GM12878 (cell line): ENCODE measurements around the gene CCDC194. TPM values are rescaled to one million over a fixed set of nuclear protein-coding genes. Genes with fewer than 3 reads are reported as not detected.

Experiments
- ATAC-seq: fragments of 200-7000 bp; cut with Tn5 transposase; 3 replicates; pipeline ENCODE4 v1.9.1; 2020; ENCODE audit warnings: mild to moderate bottlenecking, moderate library complexity
- Bru-seq: library from RNA; stranded (reverse); fragments of 400-500 nt; gene quantifications from one replicate; lab custom pipeline; 2021; lab: Mats Ljungman, UMichigan
- BruChase-seq, 2 experiments: library from RNA; stranded (reverse); fragments of 400-500 nt; gene quantifications; one replicate each; lab custom pipeline; 2021; lab: Mats Ljungman, UMichigan
- BruUV-seq: library from RNA; stranded (reverse); fragments of 400-500 nt; replicated peaks from 2 replicates; lab custom pipeline; 2021; lab: Mats Ljungman, UMichigan
- CTCF ChIA-PET: fragments of 300-600 bp; sonication (Branson Sonifier 250); formaldehyde crosslinking; extraction: SDS; loops from one replicate; lab custom pipeline; 2021; ENCODE audit warnings: inconsistent platforms; lab: Yijun Ruan, JAX
- POLR2A ChIA-PET: fragments of 350-600 bp; formaldehyde crosslinking; extraction: SDS; loops from one replicate; lab custom pipeline; 2021; ENCODE audit warnings: inconsistent platforms; lab: Charles Lee
- RAD21 ChIA-PET: fragments of 300-600 bp; sonication (Branson Sonifier 250); formaldehyde crosslinking; loops from one replicate; lab custom pipeline; 2023; ENCODE audit warnings: antibody characterized with exemption; ENCODE audit not compliant: unreplicated experiment; lab: Charles Lee
- SMC1A ChIA-PET: fragments of 300-600 bp; sonication (Branson Sonifier 250); formaldehyde crosslinking; loops from one replicate; lab custom pipeline; 2023; ENCODE audit not compliant: unreplicated experiment, uncharacterized antibody; lab: Charles Lee
- DNase-seq: peaks from one replicate; pipeline ENCODE4 v3.0.0-alpha.2; 2011; ENCODE audit warnings: low read depth, low spot score
- FAIRE-seq: peaks from 3 replicates; lab custom pipeline; 2011; peaks lifted over from hg19 to GRCh38; lab: Jason Lieb, UNC
- H2AFZ ChIP-seq: 2 replicates; pipeline ENCODE4 v1.6.0; 2011; ENCODE audit warnings: low read depth, low read length, control low read depth; ENCODE audit not compliant: control insufficient read depth
- H3K27ac ChIP-seq: 2 replicates; pipeline ENCODE4 v1.5.1; 2011; ENCODE audit warnings: control low read depth; ENCODE audit not compliant: control insufficient read depth, insufficient read depth
- H3K27me3 ChIP-seq, 2 experiments: replicated peaks in 1 of 2; 2 replicates each; pipeline versions ENCODE4 v1.6.0 to v1.6.1; 2011; ENCODE audit warnings: low read length in 1 of 2; ENCODE audit not compliant: control insufficient read depth in 2 of 2, insufficient read depth in 2 of 2
- H3K36me3 ChIP-seq, 2 experiments: 2 replicates each; pipeline ENCODE4 v1.5.1; 2011; ENCODE audit warnings: low read length in 1 of 2; ENCODE audit not compliant: control insufficient read depth in 2 of 2, insufficient read depth in 2 of 2
- H3K4me1 ChIP-seq: 2 replicates; pipeline ENCODE4 v1.6.1; 2011; ENCODE audit warnings: mild to moderate bottlenecking, low read length, moderate library complexity, mixed read lengths; ENCODE audit not compliant: control insufficient read depth, insufficient read depth
- H3K4me2 ChIP-seq: 2 replicates; pipeline ENCODE4 v1.6.0; 2011; ENCODE audit warnings: control low read depth; ENCODE audit not compliant: control insufficient read depth, insufficient read depth
- H3K4me3 ChIP-seq: fragments of 200-600 bp; sonication (generic); 2 replicates; pipeline ENCODE4 v1.5.1; 2016
- H3K79me2 ChIP-seq: 2 replicates; pipeline ENCODE4 v1.6.0; 2011; ENCODE audit warnings: low read length; ENCODE audit not compliant: control insufficient read depth, insufficient read depth
- H3K9ac ChIP-seq: 2 replicates; pipeline ENCODE4 v1.8.0; 2011; ENCODE audit warnings: low read length, control low read depth, mixed read lengths; ENCODE audit not compliant: control insufficient read depth, insufficient read depth
- H3K9me3 ChIP-seq: replicated peaks from 3 replicates; pipeline ENCODE4 v1.5.1; 2011; ENCODE audit warnings: mild to moderate bottlenecking, low read length; ENCODE audit not compliant: control insufficient read depth, insufficient read depth
- H4K20me1 ChIP-seq: 2 replicates; pipeline ENCODE4 v1.6.0; 2011; ENCODE audit not compliant: control insufficient read depth, insufficient read depth
- BRCA1 ChIP-seq: IDR thresholded peaks from 2 replicates; pipeline ENCODE4 v1.6.1; 2011; ENCODE audit warnings: low read depth, low read length, improper control_type of control experiment
- POLR2A ChIP-seq: IDR thresholded peaks from 2 replicates; pipeline ENCODE4 v1.6.1; 2011; ENCODE audit warnings: low read depth, mild to moderate bottlenecking, low read length
- WGBS: methylation state at CpG from one replicate; pipeline ENCODE4 v1.1.6; 2016; ENCODE audit warnings: low lambda C conversion rate; ENCODE audit not compliant: insufficient replicate concordance, insufficient coverage; ENCODE audit errors: missing lambda C conversion rate; 5-methylcytosine and 5-hydroxymethylcytosine counted together
- in situ Hi-C: fragments of 300-500 bp; cut with MboI; formaldehyde crosslinking; loops from 9 replicates; pipeline ENCODE4 v1.14.3; 2018; ENCODE audit warnings: mixed read lengths
- intact Hi-C: fragments of 100-400 bp; cut with micrococcal nuclease; formaldehyde crosslinking; loops from one replicate; pipeline ENCODE4 v1.14.2; 2022; ENCODE audit not compliant: unreplicated experiment
- long read RNA-seq, 2 experiments: library from polyadenylated mRNA; unstranded; transcript quantifications; one replicate each; pipeline ENCODE4 v2.0.0, GENCODE V29; 2019 to 2020
- polyA minus RNA-seq, 3 experiments: library from RNA; depleted of rRNA, polyadenylated mRNA; stranded (reverse); fragments of >200 nt; gene quantifications; 2 replicates each; pipeline ENCODE4 v1.2.3, GENCODE V29; 2011
- polyA plus RNA-seq, 11 experiments: library from polyadenylated mRNA; depleted of rRNA in 4 of 11; unstranded in 6 of 11; stranded (reverse) in 5 of 11; fragments of >200 nt; fragmentation: Nextera tagmentation in 4 of 11; fragmentation: Illumina TruSeq in 1 of 11; extraction: Ambion mirVana in 4 of 11; extraction: Trizol in 1 of 11; gene quantifications; 1 replicate in 1 of 11; 2 replicates in 10 of 11; pipeline versions ENCODE4 v1.2.1 to v1.2.3, GENCODE V29; 2011 to 2016; ENCODE audit warnings: inconsistent platforms in 2 of 11, missing spikeins in 2 of 11, low read depth in 1 of 11
- total RNA-seq, 4 experiments: library from RNA; depleted of rRNA in 3 of 4; stranded (reverse); fragments of >200 nt in 3 of 4; fragmentation: Illumina TruSeq in 1 of 4; extraction: Trizol in 1 of 4; gene quantifications; 2 replicates each; pipeline versions ENCODE4 v1.2.1 to v1.2.3, GENCODE V29; 2013 to 2021
- TF ChIP-seq, protein P1 (sequence below), 3 experiments: IDR thresholded peaks in 2 of 3; conservative IDR thresholded peaks in 1 of 3; 2 replicates each; pipeline ENCODE4 v1.5.1; 2011; ENCODE audit warnings: low read depth in 3 of 3, low read length in 3 of 3, mild to moderate bottlenecking in 3 of 3, control low read depth in 2 of 3, moderate library complexity in 2 of 3, inconsistent platforms in 1 of 3, mixed read lengths in 1 of 3; ENCODE audit not compliant: control insufficient read depth in 2 of 3, insufficient read depth in 1 of 3; ENCODE audit errors: extremely low read depth in 1 of 3

The CCDC194 gene
- total RNA-seq (2013; cell fraction: nucleolus; rRNA removed), result 10.3 and 11.9 TPM in 2 replicates
- total RNA-seq (2014; rRNA removed) (1.1 and 1.3 TPM in 2 replicates), total RNA-seq (2014; rRNA removed; fragmentation: Illumina TruSeq; extraction: Trizol) (1.3 and 1.7 TPM in 2 replicates), total RNA-seq (2021) (1.7 and 3.0 TPM in 2 replicates), polyA plus RNA-seq (2011; rRNA removed) (0.24 and 0.87 TPM in 2 replicates), polyA plus RNA-seq (2014; fragmentation: Illumina TruSeq; extraction: Trizol) (0.72 and 0.86 TPM in 2 replicates), polyA plus RNA-seq (2014; fragmentation: Nextera tagmentation; extraction: Ambion mirVana) (under 1 TPM; 0.07 to 0.21 TPM), polyA plus RNA-seq (2014; rRNA removed) (2.9 and 3.4 TPM in 2 replicates), polyA plus RNA-seq (2016; fragmentation: Nextera tagmentation; extraction: Ambion mirVana) (1 to 10 TPM in 1 of 2 experiments, under 1 TPM in 1; 0.78 to 1.1 TPM), polyA minus RNA-seq (2011; rRNA and poly(A)+ RNA removed) (0.59 and 1.5 TPM in 2 replicates), Bru-seq, nascent RNA (percentile 55 among the genes with signal in this experiment), BruChase-seq, experiment 1, labeled RNA remaining after a 6-hour chase (percentile 65 among the genes with signal in this experiment), BruChase-seq, experiment 2, labeled RNA remaining after a 2-hour chase (percentile 54 among the genes with signal in this experiment)
- polyA plus RNA-seq (2011; ENCODE audit: low read depth), result not detected
- polyA plus RNA-seq (2011; cell fraction: cytosol; rRNA removed), result 0.45 and 0.52 TPM in 2 replicates
- 3.8 and 5.1 TPM in 2 replicates for polyA plus RNA-seq (2011; cell fraction: nucleus; rRNA removed)
- polyA plus RNA-seq (2012), result 1.8 and 2.2 TPM in 2 replicates
- polyA minus RNA-seq (2011; cell fraction: cytosol; rRNA and poly(A)+ RNA removed), result not detected in 2 replicates
- polyA minus RNA-seq (2011; cell fraction: nucleus; rRNA and poly(A)+ RNA removed), result 1.9 and 2.3 TPM in 2 replicates
- long read RNA-seq, experiment 1, result 0 reads
- long read RNA-seq, experiment 2, result 0 reads

DNA sequence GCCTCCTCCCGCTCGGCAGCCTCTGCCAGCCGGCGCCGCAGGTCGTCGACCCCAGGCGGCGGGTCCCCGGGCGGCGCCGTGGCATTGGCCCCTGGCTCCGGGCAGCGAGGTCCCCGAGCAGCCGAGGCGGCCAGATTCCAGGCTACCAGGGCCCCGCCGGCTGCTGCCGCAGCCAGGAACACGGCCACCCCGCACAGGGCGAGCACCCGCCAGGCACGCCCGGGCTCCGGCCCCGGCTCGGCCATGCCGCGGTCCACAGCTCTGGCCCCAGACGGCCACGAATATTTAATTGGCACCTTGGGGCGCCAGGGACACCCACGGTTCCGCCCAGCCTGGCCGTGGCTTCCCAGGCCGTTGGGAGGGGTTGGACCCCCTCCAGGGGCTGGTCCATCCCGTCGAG, at the start of gene CCDC194:
TSS of gene CCDC194 (minus strand) at position 283 of the 400 bp plus-strand sequence. CDS start at position 245, 38 bp downstream.
- Histone ChIP-seq H3K36me3 (peaks cover 3 to 5% of the 10 kb centered on the region in 2 experiments; a peak in 2 of 4 replicates), H2AFZ (no peak within 1 kb of the TSS), H3K4me3 (no peak within 1 kb of the TSS), H3K79me2 (no peaks in the 10 kb centered on the region), H3K4me2 (no peak within 1 kb of the TSS), H3K9ac (no peak within 1 kb of the TSS), H3K27me3 (peaks cover 2 to 3% of the 10 kb centered on the region in 2 experiments; a peak in 3 of 4 replicates), H3K9me3 (no peaks in the 10 kb centered on the region; the same call in 1 of the 3 replicates), H3K27ac (no peak within 1 kb of the TSS), H4K20me1 (no peaks in the 10 kb centered on the region), H3K4me1 (peaks cover 9% of the 10 kb centered on the region)
- in situ Hi-C loops (no loop called here), intact Hi-C loops (no loop called here)
- ATAC-seq (no peak), DNase-seq (no peak), FAIRE-seq (no peak)
- no TSS peak for BruUV-seq
- ChIA-PET CTCF (interaction anchor here (0.8 to 4.0 kb wide), 7 partner anchors 8 to 90 kb away, joined by 3 to 36 read pairs (median 7); no protein-coding TSS in a partner anchor), RAD21 (no interaction called here), SMC1A (interaction anchor here (0.9 to 1.2 kb wide), 2 partner anchors 22 to 74 kb away, joined by 3 read pairs; no protein-coding TSS in a partner anchor), POLR2A (interaction anchor here (0.7 kb wide), 1 partner anchor 205 kb away, joined by 4 read pairs; no protein-coding TSS in a partner anchor)
- WGBS, result 69% methylated on average over 41 of the region's 41 CpGs
- TF ChIP-seq POLR2A (peak; percentile 61), BRCA1 (no peak)
- TF ChIP-seq, protein P1, sequence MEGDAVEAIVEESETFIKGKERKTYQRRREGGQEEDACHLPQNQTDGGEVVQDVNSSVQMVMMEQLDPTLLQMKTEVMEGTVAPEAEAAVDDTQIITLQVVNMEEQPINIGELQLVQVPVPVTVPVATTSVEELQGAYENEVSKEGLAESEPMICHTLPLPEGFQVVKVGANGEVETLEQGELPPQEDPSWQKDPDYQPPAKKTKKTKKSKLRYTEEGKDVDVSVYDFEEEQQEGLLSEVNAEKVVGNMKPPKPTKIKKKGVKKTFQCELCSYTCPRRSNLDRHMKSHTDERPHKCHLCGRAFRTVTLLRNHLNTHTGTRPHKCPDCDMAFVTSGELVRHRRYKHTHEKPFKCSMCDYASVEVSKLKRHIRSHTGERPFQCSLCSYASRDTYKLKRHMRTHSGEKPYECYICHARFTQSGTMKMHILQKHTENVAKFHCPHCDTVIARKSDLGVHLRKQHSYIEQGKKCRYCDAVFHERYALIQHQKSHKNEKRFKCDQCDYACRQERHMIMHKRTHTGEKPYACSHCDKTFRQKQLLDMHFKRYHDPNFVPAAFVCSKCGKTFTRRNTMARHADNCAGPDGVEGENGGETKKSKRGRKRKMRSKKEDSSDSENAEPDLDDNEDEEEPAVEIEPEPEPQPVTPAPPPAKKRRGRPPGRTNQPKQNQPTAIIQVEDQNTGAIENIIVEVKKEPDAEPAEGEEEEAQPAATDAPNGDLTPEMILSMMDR (IDR thresholded peaks at IDR 0.05 in 2 of 3, conservative IDR thresholded peaks at IDR 0.05 in 1 of 3; ENCODE audit: control insufficient read depth in 2 of 3, extremely low read depth in 1 of 3, insufficient read depth in 1 of 3, low read depth in 3 of 3, low read length in 3 of 3), result no peak
- TF ChIP-seq, all 136 proteins: peak for 1
